Measurements from ENCODE around the gene NCAPD3.

NCAPD3 gene

GRCh38 chr11:134223836-134224709 is at the start of gene NCAPD3, which contains the start of gene VPS26B:
TSS of gene NCAPD3 (minus strand) at chr11:134223967. CDS start at chr11:134223926, 41 bp downstream.
TSS of gene VPS26B (plus strand) at chr11:134224671. CDS start at chr11:134225123, 452 bp downstream.
- TF ChIP-seq ZFP3 (CRISPR knock-in tag; IDR thresholded peaks at IDR 0.05), result no peak
- no peak for TF ChIP-seq CSDC2 (CRISPR knock-in tag; IDR thresholded peaks at IDR 0.05)
- no peak for TF ChIP-seq ZNF565 (CRISPR knock-in tag; conservative IDR thresholded peaks at IDR 0.05; ENCODE audit: low read depth)
- no peak for TF ChIP-seq TOX (CRISPR knock-in tag; IDR thresholded peaks at IDR 0.05; ENCODE audit: borderline replicate concordance)
- TF ChIP-seq ZNF70 (CRISPR knock-in tag; IDR thresholded peaks at IDR 0.05), result no peak
- TF ChIP-seq, protein P1, sequence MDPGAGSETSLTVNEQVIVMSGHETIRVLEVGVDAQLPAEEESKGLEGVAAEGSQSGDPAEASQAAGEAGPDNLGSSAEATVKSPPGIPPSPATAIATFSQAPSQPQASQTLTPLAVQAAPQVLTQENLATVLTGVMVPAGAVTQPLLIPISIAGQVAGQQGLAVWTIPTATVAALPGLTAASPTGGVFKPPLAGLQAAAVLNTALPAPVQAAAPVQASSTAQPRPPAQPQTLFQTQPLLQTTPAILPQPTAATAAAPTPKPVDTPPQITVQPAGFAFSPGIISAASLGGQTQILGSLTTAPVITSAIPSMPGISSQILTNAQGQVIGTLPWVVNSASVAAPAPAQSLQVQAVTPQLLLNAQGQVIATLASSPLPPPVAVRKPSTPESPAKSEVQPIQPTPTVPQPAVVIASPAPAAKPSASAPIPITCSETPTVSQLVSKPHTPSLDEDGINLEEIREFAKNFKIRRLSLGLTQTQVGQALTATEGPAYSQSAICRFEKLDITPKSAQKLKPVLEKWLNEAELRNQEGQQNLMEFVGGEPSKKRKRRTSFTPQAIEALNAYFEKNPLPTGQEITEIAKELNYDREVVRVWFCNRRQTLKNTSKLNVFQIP (CRISPR knock-in tag; IDR thresholded peaks at IDR 0.05; ENCODE audit: borderline replicate concordance, low read depth), result no peak
- no peak for TF ChIP-seq OSR1 (CRISPR knock-in tag; IDR thresholded peaks at IDR 0.05)
- no peak for TF ChIP-seq TCF4 (CRISPR knock-in tag; IDR thresholded peaks at IDR 0.05; ENCODE audit: borderline replicate concordance)
- TF ChIP-seq ESRRG (CRISPR knock-in tag; IDR thresholded peaks at IDR 0.05), result no peak
- ATAC-seq, result peak; percentile 95

- TF ChIP-seq CREB5 (CRISPR knock-in tag; IDR thresholded peaks at IDR 0.05; ENCODE audit: low read depth), result no peak
- no peak for TF ChIP-seq OSR1 (CRISPR knock-in tag; IDR thresholded peaks at IDR 0.05)
- TF ChIP-seq PPARA (CRISPR knock-in tag; IDR thresholded peaks at IDR 0.05; ENCODE audit: borderline replicate concordance), result no peak
- no peak for TF ChIP-seq ARNTL (CRISPR knock-in tag; IDR thresholded peaks at IDR 0.05; ENCODE audit: borderline replicate concordance, low read depth)
- no peak for TF ChIP-seq ZFP3 (CRISPR knock-in tag; IDR thresholded peaks at IDR 0.05)
- no peak for TF ChIP-seq ZC3H10 (CRISPR knock-in tag; IDR thresholded peaks at IDR 0.05)
- no peak for TF ChIP-seq SNAI2 (CRISPR knock-in tag; IDR thresholded peaks at IDR 0.05)
- no peak for TF ChIP-seq CSDC2 (CRISPR knock-in tag; IDR thresholded peaks at IDR 0.05)
- ATAC-seq, result no peak
These were observed 49.5 kb upstream of the NCAPD3 start for GRCh38 chr11:134273317-134273712.

GRCh38 chr11:134272381-134273316 is 48.9 kb upstream of the NCAPD3 start:
- no peak for ATAC-seq
- no peak for TF ChIP-seq ESRRG (CRISPR knock-in tag; IDR thresholded peaks at IDR 0.05)
- TF ChIP-seq ZFP3 (CRISPR knock-in tag; IDR thresholded peaks at IDR 0.05), result no peak
- TF ChIP-seq PPARA (CRISPR knock-in tag; IDR thresholded peaks at IDR 0.05; ENCODE audit: borderline replicate concordance), result no peak
- TF ChIP-seq RARB (CRISPR knock-in tag; IDR thresholded peaks at IDR 0.05), result no peak
- no peak for TF ChIP-seq ARNTL (CRISPR knock-in tag; IDR thresholded peaks at IDR 0.05; ENCODE audit: borderline replicate concordance, low read depth)
- TF ChIP-seq GLIS3 (CRISPR knock-in tag; IDR thresholded peaks at IDR 0.05), result no peak
- no peak for TF ChIP-seq ZC3H10 (CRISPR knock-in tag; IDR thresholded peaks at IDR 0.05)
- TF ChIP-seq ZNF70 (CRISPR knock-in tag; IDR thresholded peaks at IDR 0.05), result no peak
- no peak for TF ChIP-seq ZNF8 (CRISPR knock-in tag; IDR thresholded peaks at IDR 0.05)
- no peak for TF ChIP-seq BACH2 (CRISPR knock-in tag; IDR thresholded peaks at IDR 0.05; ENCODE audit: borderline replicate concordance)
- TF ChIP-seq CSDC2 (CRISPR knock-in tag; IDR thresholded peaks at IDR 0.05), result no peak

DNA sequence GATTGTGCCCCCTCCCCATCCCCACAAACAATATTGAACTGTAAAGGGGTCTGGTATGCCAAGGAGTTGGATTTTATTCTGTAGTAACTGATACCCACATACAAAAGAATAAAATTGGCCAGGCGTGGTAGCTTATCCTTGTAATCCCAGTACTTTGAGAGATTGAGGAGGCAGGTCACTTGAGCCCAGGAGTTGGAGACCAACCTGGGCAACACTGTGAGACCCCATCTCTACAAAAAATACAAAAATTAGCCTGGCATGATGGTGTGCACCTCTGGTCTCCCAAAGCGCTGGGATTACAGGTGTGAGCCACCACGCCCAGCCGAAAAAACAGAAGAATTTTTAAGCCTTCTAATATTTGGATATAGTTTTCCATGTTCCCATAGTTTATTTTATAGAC is 48.2 kb upstream of the NCAPD3 start:
- no peak for ATAC-seq
- TF ChIP-seq OSR1 (CRISPR knock-in tag; IDR thresholded peaks at IDR 0.05) (no peak), SNAI2 (CRISPR knock-in tag; IDR thresholded peaks at IDR 0.05) (no peak), TOX (CRISPR knock-in tag; IDR thresholded peaks at IDR 0.05; ENCODE audit: borderline replicate concordance) (no peak), ZC3H10 (CRISPR knock-in tag; IDR thresholded peaks at IDR 0.05) (no peak), ARNTL (CRISPR knock-in tag; IDR thresholded peaks at IDR 0.05; ENCODE audit: borderline replicate concordance, low read depth) (no peak), ESRRG (CRISPR knock-in tag; IDR thresholded peaks at IDR 0.05) (no peak), BACH2 (CRISPR knock-in tag; IDR thresholded peaks at IDR 0.05; ENCODE audit: borderline replicate concordance) (no peak), TCF4 (CRISPR knock-in tag; IDR thresholded peaks at IDR 0.05; ENCODE audit: borderline replicate concordance) (no peak), ZNF70 (CRISPR knock-in tag; IDR thresholded peaks at IDR 0.05) (no peak), ISL1 (CRISPR knock-in tag; IDR thresholded peaks at IDR 0.05) (no peak), ZFP3 (CRISPR knock-in tag; IDR thresholded peaks at IDR 0.05) (no peak)
- TF ChIP-seq, protein P2, sequence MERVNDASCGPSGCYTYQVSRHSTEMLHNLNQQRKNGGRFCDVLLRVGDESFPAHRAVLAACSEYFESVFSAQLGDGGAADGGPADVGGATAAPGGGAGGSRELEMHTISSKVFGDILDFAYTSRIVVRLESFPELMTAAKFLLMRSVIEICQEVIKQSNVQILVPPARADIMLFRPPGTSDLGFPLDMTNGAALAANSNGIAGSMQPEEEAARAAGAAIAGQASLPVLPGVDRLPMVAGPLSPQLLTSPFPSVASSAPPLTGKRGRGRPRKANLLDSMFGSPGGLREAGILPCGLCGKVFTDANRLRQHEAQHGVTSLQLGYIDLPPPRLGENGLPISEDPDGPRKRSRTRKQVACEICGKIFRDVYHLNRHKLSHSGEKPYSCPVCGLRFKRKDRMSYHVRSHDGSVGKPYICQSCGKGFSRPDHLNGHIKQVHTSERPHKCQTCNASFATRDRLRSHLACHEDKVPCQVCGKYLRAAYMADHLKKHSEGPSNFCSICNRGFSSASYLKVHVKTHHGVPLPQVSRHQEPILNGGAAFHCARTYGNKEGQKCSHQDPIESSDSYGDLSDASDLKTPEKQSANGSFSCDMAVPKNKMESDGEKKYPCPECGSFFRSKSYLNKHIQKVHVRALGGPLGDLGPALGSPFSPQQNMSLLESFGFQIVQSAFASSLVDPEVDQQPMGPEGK (CRISPR knock-in tag; IDR thresholded peaks at IDR 0.05; ENCODE audit: borderline replicate concordance), result no peak
- TF ChIP-seq, protein P3, sequence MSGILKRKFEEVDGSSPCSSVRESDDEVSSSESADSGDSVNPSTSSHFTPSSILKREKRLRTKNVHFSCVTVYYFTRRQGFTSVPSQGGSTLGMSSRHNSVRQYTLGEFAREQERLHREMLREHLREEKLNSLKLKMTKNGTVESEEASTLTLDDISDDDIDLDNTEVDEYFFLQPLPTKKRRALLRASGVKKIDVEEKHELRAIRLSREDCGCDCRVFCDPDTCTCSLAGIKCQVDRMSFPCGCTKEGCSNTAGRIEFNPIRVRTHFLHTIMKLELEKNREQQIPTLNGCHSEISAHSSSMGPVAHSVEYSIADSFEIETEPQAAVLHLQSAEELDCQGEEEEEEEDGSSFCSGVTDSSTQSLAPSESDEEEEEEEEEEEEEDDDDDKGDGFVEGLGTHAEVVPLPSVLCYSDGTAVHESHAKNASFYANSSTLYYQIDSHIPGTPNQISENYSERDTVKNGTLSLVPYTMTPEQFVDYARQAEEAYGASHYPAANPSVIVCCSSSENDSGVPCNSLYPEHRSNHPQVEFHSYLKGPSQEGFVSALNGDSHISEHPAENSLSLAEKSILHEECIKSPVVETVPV (CRISPR knock-in tag; IDR thresholded peaks at IDR 0.05), result no peak
- TF ChIP-seq, protein P4, sequence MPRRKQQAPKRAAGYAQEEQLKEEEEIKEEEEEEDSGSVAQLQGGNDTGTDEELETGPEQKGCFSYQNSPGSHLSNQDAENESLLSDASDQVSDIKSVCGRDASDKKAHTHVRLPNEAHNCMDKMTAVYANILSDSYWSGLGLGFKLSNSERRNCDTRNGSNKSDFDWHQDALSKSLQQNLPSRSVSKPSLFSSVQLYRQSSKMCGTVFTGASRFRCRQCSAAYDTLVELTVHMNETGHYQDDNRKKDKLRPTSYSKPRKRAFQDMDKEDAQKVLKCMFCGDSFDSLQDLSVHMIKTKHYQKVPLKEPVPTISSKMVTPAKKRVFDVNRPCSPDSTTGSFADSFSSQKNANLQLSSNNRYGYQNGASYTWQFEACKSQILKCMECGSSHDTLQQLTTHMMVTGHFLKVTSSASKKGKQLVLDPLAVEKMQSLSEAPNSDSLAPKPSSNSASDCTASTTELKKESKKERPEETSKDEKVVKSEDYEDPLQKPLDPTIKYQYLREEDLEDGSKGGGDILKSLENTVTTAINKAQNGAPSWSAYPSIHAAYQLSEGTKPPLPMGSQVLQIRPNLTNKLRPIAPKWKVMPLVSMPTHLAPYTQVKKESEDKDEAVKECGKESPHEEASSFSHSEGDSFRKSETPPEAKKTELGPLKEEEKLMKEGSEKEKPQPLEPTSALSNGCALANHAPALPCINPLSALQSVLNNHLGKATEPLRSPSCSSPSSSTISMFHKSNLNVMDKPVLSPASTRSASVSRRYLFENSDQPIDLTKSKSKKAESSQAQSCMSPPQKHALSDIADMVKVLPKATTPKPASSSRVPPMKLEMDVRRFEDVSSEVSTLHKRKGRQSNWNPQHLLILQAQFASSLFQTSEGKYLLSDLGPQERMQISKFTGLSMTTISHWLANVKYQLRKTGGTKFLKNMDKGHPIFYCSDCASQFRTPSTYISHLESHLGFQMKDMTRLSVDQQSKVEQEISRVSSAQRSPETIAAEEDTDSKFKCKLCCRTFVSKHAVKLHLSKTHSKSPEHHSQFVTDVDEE (CRISPR knock-in tag; IDR thresholded peaks at IDR 0.05), result no peak
